ENCODE data around the gene FBN3. TPM values are rescaled to one million over a fixed set of nuclear protein-coding genes. Genes with fewer than 3 reads are reported as not detected.

The FBN3 gene
- total RNA-seq, 1 experiment from 2014 or later: under 0.01 TPM

DNA sequence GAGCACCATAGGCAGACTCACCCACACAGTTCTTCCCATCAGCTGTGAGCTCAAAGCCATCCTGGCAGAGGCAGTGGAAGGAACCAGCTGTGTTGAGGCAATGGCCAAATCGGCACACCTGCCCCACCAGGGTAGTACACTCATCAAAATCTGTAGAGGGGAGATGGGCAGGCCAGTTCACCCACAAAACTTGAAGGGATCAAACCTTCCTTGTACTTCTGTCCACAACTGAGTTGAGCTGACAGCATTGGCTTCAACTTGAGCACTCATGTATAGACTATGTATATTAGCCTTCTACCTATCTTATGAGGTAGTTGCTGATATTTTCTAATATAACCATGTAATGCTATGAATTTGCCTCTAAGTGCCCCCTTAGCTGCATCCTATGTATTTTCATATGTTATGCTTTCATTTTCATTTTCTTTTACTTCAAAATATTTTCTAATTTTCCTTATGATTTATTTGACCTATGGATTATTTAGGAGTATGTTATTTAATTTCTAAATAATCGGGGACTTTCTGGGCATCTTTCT, 54.0 kb downstream of the FBN3 start:
- no peak for DNase-seq (ENCODE audit: extremely low read depth, low read depth)

DNA sequence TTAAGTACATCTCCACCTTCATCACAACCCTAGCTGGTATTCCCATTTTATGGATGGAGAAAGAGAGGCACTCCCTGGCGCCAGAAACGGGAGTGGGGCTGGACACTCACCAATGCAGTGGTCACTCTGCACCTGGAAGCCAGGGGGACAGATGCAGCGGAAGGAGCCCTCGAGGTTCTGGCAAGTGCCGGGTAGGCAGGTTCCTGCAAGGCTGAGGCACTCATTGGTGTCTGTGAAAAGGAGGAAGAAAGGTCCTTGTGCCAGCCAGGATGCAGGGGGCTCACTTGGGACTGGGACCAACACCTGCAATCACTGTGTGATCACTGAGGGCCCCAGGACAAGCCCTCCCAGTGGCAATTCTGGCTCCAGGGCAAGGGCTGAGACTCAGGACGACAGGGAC, 55.1 kb downstream of the FBN3 start:
- no peak for DNase-seq (ENCODE audit: extremely low read depth, low read depth)

DNA sequence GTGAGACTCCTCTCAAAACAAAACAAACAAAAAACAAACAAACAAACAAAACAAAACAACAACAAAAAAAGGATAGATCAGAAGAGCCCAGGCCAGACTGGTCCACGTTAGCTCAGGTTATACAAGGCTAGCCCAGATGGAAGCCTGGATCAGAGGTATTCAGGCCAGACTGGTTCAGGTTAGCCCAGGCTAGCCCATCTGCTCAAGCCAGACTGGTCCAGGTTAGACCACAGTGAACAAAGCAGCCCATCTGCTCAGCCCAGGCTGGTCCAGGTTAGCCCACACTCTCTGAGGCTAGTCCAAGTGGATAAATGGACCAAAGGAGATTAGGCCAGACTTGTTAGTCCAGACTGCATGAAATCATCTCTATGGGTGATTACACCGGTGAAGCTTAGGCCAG, 55.7 kb downstream of the FBN3 start:
- DNase-seq (ENCODE audit: extremely low read depth, low read depth): no peak

DNA sequence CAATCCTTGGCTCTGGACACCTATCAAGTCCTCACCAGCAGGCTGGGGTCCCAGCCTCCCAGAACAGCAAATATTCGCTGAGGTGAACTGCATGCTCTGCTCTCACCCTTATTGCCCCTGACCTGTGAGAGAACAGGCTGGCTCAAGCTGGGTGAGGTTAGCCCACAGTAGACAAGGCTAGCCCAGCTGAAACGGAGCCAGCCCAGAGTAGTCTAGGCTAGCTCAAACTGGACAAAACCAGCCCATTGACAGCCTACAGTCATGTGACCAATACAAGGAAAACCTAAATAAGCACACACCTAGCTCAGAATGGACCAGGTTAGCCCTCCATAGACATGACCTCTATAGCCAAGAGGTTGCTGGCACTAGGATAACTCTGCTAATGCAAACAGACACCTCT, 58.4 kb downstream of the FBN3 start:
- no peak for DNase-seq (ENCODE audit: extremely low read depth, low read depth)

DNA sequence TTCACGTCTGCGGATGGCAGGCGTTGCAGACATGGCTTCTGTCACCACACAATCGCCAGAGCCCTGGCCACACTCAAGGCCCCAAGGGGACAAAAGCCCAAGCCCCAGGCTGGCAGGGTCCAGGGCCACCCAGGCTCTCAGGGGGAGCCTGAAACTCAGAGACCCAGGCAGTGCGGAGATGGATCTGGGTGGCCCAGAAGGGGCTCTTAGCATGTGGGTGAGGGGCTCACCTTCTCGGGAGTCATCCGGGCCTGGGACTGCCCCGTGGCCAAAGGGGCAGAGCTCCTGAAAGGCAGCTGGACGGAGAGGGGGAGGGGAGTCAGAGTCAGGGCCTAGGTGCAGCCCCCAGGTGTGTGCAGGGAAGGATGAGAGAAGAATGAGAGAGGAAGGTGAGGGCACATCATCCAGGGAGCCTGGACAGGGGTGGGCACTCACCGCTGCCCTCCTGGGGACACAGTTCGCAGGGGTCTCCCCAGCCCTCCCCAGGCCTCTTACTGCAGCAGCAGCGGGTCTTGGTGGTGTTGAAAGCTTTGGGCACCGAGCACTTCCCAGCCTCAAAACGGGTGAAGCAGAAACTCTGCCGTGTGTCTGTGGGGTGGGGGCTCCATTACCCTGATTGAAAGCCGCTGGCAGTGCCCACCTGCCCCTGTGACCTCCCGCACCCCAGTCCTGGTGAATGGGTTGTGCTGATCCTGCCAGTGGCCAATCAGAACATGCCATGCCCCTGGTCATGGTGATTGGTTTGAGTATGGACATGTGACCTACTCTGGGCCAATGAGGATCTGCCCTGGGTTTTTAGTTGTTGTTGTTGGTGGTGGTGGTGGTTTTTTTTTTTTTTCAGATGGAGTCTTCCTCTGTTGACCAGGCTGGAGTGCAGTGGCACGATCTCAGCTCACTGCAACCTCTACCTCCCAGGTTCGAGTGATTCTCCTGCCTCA, 59.5 kb downstream of the FBN3 start:
- DNase-seq (ENCODE audit: extremely low read depth, low read depth): no peak

DNA sequence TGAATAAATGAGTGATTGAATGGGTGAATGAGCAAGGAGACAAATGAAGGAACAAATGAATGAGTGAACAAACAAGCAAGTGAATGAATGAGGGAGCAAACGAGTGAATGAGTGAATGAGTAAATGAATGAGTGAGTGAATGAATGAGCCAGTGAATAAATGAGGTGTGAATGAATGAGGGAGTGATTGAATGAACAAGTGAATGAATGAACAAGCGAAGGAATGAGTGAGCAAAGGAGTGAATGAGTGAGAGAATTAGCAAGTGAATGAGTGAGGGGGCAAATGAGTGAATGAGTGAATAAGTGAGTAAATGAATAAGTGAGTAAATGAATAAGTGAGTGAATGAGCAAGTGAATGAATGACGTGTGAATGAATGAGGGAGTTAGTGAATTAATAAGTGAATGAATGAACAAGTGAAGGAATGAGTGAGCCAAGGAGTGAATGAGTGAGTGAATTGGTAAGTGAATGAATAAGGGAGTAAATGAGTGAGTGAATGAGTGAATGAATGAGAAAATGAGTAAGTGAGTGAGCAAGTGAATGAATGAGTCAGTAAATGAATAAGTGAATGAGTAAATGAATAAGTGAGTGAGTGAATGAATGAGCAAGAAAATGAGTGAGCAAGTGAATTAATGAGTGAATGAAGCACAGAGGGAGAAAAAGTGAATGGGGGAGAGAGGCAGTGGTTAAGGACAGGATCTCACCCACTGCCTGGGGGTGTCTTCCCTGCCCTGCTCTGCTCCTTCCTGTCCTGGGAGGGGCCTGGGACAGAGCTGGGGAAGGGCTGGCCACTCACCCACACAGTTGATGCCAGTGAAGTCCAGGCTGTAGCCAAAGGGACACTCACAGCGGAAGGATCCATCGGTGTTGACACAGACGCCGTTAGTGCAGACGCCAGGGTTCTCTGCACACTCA, 60.4 kb downstream of the FBN3 start:
- no peak for DNase-seq (ENCODE audit: extremely low read depth, low read depth)

DNA sequence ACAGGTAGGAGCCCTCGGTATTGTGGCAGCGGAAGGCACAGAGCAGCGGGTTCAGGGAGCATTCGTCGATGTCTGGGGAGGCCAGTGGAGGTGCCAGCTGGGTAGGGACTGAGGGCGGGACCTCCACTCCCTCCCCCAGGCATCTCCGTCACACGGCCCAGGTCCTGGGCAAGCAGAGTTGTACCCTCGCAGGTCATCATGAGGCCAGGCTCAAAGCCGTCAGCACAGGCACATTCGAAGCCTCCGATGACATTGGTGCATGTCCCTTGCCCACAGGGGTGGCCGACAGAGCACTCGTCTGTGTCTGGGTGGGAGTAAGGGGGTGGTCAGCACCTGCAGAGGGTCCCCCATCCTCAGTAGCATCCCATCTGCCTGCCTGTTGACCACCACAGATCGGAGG, 61.5 kb downstream of the FBN3 start:
- DNase-seq (ENCODE audit: extremely low read depth, low read depth): no peak

DNA sequence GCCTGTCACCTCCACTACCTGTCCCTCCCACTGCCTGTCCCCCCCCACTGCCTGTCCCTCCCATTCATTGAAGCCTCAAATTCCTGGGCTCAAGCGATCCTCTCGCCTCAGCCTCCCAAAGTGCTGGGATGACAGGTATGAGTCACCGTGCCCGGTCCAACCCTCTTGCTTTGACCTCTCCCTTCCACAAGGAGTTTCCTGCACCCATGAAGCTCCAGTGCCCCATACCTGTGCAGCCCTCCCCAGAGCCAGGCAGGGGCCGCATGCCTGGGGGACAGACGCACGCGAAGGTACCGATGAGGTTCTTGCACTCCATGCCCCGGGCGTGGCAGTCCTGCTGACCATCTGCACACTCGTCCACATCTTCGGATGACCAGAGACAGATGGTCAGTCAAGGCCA, 62.5 kb downstream of the FBN3 start:
- no peak for DNase-seq (ENCODE audit: extremely low read depth, low read depth)

DNA sequence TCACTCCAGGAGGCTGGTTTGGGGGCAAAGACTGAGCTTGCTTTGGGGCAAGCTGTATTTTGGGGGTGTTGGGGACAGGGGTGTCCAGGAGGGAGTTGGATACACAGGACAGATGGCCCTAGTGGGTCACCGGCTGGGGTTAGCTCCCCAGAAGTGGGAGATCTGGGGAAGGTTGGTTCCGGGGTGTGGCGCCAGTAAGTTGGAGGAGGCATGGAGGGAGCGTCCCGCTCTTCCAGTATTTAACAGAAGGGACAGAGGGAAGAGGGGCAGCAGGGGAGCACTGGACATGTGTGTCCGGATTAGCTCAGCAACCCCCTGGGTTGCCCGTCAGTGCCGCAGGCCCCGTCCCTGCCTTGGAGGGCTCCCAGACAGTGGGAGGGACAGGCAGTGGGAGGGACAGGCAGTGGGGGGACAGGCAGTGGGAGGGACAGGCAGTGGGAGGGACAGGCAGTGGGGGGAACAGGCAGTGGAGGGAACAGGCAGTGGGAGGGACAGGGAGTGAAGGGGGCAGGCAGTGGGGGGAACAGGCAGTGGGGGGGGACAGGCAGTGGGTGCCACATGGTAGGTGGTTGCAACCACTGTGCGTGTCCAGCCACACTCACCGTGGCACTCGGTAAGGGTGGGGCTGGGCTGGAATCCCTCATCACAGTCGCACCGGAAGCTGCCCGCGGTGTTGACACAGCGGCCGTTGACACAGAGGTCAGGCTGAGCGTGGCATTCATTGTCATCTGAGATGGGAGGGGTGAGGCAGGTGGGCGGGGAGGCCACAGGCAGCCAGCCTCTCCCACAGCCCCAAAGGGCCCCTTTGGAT, 63.6 kb downstream of the FBN3 start:
- DNase-seq (ENCODE audit: extremely low read depth, low read depth): peak; percentile 14

DNA sequence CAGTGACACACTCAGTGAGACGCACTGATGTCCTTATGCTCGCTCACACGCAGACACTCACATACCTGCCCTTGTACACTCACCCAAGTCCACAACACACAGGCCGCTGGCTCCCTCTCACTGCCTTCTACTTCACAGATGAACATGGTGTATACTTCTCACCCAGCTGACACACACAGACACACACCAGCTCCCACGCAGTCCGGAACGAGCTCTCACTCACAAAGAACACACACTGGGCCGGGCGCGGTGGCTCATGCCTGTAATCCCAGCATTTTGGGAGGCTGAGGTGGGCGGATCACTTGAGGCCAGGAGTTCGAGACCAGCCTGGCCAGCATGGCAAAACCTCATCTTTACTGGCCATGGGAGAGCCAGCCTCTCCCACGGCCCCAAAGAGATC, 65.2 kb downstream of the FBN3 start:
- no peak for DNase-seq (ENCODE audit: extremely low read depth, low read depth)

DNA sequence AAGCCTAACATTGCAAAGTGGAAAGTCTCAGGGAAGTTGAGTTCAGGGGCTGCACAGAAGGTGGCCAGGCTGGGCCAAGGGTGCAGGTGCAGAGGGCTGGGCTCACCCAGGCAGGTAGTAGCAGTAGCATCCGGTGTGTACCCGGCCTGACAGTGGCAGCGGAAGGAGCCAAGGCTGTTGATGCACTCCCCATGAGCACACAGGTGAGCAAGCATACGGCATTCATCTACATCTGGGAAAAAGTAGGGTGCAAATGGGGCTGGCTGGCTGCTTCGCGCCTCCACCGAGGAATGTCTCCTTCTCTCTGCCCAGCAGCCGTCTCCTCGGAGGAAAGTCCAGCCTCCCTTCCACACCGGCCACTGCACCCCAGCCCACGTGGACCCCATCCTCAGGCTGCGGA, 66.3 kb downstream of the FBN3 start:
- DNase-seq (ENCODE audit: extremely low read depth, low read depth): no peak

DNA sequence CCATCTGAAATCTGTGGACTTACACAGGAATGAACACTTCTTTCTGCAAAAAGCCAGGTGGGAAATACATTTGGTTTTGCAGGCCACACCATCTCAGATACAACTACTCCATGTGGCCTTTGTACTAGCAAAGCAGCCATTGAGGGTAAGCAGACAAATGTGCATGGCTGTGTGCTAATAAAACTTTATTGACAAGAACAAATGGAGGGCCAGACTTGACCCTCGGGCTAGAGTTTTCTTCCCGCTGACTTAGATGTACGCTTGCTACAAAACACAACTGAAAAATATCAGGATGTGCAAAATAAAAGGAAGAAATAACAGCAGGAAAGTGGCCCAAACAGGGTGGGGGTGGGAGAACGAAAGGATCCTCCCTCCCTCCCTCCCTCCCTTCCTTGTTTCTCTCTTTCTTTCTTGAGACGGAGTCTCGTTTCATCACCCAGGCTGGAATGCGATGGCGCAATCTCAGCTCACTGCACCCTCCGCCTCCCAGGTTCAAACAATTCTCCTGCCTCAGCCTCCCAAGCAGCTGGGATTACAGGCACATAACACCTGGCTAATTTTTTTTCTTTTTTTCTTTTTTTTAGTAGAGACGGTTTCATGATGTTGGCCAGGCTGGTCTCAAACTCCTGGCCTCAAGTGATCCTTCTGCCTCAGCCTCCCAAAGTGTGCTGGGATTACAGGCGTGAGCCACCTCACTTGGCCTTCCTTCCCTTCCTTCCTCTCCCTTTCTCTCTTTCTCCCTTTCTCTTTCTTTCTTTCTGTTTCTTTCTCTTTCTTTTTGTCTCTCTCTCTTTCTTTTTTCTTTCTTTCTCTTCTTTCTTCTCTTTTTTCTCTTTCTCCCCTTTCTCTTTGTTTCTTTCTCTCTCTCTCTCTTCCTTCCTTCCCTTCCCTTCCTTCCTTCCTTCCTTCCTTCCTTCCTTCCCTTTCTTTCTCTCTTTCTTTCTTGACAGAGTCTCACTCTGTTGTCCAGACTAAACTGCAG, 67.5 kb downstream of the FBN3 start:
- peak; percentile 54 for DNase-seq (ENCODE audit: extremely low read depth, low read depth)

DNA sequence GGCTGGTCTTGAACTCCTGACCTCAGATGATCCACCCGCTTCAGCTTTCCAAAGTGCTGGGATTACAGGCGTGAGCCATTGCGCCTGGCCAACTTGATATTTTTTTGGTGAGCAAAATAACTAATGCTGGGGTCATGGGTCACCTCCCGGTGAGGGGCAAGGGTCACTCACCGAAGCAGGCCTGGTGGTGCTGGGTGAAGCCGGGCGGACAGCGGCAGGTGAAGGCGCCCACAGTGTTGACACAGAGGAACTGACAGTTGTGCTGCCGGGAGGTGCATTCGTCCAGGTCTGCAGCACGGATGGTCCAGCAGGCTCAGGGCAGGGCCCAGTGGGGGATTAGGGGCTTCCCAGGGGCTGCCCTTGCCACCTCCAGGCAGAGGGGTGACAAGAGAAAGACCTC, 68.6 kb downstream of the FBN3 start:
- no peak for DNase-seq (ENCODE audit: extremely low read depth, low read depth)

DNA sequence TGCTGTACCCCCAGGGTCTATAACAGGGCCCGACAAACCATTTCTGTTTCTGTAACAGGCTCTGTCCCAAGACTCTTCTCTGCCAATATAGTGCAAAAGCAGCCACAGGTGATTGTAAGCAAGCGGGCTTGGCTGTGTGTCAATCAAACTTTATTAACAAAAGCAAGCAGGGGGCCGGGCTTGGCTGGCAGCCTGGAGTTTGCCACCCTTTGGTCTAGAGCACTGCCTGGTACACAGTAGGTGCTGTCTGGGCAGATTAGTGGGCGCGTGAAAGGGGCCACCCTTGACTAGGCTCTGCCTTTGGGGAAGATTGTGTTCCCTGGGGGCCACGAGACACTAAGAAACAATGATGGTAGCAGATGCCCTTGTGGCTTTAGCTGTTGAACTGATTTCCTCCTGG, 69.4 kb downstream of the FBN3 start:
- no peak for DNase-seq (ENCODE audit: extremely low read depth, low read depth)

DNA sequence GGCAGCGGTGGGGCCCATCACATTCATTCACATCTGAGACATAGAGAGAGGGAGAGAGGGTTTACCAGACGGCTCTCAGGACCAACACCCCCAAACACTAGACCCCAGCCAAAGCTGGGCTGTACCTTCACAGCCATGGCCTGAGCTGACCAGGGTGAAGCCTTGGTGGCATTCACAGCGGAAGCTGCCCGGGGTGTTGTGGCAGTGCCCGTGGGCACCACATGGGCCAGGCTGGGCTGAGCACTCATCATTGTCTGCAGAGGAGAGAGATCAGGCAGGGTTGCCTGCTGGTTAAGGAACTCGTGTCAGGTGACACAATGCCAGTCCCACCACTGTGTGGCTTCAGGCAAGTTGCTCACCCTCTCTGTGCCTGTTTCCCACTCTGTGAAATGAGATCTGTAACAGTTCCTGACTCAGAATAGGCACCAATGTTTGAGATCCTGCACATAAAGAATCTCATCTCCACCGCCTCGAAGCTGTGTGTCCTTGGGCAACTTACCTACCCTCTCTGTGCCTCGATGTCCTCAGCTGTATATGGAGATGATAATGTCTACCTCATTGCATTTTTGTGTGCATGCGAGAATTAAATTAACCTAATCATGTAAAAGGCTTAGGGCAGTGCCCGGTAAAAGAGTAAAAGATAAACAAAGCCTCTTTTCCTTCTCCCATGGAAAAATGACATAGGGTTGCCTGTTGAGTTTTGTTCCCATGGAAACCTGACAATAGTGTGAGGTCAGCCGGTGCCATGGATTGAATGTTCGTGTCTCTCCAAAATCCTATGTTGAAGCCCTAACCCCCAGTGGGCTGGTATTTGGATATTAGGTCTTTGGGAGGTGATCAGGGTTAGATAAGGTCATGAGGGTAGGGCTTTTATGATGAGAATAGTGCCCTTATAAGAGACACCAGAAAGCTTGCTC, 74.0 kb downstream of the FBN3 start:
- no peak for DNase-seq (ENCODE audit: extremely low read depth, low read depth)

DNA sequence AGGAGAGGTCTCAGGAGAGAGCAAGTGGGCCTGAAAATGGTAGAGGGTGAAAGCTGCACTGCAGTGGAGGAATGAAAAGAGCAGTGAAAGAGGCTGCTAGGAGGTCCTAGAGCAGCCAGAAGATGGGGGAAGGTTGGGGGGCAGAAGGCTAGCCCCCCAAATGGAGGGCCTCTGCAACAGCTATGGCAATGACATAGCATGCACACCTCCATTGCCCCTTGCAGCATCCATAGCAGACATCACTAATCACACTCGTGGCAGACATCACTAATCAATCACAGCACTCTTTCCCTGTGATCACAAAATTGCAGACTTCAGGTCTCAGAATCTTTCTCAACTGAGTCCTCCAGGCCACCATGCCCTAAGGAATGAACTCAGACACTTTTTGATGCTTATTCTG, 74.9 kb downstream of the FBN3 start:
- DNase-seq (ENCODE audit: extremely low read depth, low read depth): no peak

DNA sequence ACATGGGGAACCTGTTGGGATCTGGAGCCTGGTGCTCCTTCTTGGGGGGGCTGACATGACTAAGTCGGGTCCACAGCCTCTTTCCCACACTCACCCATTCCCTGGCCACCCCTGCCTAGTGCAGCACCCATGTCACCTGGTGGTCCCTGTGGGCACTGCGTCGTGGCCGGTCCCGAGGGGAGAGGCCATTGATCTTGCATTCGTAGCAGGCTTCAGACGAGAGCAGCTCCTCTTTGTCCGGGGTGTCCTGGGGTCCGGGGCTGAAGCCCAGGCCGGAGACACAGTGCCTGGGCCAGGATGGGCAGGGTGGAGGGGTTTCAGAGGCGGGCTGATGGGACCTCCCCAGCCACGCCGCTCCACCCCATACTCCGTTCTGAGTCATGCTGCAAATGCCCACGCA, 77.5 kb downstream of the FBN3 start:
- no peak for DNase-seq (ENCODE audit: extremely low read depth, low read depth)

Data from NCI-H460 (cell line).